ENCODE results near the gene PLCXD1. TPM values are rescaled to one million over a fixed set of nuclear protein-coding genes. Genes with fewer than 3 reads are reported as not detected.
A peak's percentile ranks its signal among the peaks of the same experiment; 100 is the strongest.

PLCXD1 gene
- total RNA-seq, 1 donor from 2014 or later = 18.1 TPM

DNA sequence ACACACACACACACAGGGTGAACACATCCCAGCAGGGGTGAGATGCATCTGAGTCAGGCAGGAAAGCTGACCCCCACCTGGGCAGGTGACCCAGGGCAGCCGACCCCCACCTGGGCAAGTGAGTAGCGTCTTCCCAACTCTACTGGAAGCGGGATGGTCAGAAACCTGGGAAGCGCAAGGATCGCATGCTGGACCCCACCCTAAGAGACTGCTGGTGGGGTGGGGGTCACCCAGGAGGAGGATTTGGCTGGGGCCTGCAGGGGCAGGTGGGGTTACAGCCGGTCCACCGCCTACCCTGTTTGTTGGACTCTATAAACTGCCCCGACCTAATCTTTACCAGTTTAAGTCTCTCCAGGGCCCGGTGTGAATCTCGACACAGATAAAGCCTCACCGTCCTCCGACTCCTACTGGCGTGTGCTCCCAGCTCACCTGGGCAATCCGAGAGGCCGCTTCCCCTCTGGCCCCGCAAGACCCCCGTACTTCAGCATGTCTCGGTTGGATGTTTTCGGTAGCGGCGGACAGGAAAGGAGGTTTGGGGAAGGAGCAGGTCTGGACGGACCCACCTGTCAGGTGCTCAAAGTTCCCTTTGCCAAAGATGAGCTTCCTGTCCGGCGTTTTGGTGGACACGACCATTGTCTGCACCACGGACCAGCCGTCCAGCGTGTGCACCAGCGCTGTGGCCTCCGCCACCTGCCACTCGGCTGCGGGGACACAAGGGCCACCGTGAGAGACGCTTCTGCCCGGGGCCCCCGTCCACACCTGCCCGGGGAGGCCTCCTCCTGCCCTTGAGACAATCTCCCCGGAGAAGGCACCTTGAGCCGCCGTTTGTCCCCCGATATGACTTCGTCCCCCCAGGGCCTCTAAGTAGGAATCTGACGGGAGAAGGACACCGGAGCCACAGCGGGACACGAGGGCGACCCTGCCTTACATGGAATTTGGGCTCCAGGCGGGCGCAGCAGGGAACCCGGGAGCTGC, 35.5 kb downstream of the PLCXD1 start:
- DNase-seq (ENCODE audit: low spot score) = no peak

DNA sequence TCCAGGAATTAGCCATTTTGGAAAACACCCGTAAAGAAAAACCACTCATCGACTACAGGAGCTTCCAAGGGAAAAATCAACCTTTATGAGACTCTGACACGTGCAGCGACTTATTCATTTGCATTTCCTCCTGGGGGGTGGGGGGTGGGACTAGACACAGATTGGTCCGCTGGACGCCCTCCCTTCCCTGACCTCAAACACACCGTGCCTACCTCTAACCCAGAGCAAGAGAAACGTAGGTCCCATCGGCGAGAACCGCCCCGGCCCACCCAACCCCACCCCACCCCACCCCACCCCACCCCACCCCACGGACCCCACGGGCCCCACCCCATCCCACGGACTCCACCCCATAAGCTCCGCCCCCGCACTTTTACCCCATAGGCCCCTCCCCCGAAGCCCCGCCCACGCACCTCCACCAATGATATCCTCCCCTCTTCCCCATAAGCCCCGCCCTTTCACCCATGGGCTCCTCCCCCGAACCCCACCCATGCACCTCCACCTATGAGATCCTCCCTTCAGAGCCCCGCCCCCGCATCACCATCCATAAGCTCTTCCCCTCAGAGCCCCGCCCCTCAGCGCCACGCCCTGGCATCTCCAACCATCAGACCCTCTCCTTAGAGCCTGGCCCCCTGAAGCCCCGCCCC, 36.4 kb downstream of the PLCXD1 start:
- DNase-seq (ENCODE audit: low spot score) = no peak

DNA sequence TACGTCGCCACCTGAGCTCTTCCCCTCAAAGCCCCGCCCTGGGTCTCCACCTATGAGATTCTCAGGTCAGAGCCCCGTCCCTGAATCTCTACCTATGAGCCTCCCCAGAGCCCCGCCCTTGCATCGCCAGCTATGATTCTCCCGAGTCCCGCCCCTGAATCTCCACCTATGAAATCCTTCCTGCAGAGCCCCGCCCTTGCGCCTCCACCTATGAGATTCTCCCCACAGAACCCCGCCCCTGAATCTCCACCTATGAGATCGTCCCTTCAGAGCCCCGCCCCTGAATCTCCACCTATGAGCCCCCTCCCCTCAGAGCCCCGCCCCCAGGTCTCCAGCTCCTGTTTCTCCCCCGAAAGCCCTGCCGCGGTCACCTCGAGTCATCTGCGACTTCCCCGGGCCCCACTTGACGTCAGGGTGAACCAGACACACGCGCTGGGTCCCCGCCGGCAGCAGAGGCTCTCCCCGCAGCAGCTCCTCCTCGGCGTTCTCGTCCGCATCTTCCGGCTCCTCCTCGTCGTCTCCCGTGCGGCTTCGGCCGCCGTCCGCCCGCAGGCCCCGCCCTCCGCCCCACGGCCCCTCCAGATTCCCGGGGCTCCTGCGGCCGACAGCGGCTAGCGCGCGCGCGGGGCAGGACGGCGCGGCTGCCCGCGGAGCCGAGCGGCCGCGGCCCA, 37.0 kb downstream of the PLCXD1 start:
- peak; percentile 97 for DNase-seq (ENCODE audit: low spot score)

DNA sequence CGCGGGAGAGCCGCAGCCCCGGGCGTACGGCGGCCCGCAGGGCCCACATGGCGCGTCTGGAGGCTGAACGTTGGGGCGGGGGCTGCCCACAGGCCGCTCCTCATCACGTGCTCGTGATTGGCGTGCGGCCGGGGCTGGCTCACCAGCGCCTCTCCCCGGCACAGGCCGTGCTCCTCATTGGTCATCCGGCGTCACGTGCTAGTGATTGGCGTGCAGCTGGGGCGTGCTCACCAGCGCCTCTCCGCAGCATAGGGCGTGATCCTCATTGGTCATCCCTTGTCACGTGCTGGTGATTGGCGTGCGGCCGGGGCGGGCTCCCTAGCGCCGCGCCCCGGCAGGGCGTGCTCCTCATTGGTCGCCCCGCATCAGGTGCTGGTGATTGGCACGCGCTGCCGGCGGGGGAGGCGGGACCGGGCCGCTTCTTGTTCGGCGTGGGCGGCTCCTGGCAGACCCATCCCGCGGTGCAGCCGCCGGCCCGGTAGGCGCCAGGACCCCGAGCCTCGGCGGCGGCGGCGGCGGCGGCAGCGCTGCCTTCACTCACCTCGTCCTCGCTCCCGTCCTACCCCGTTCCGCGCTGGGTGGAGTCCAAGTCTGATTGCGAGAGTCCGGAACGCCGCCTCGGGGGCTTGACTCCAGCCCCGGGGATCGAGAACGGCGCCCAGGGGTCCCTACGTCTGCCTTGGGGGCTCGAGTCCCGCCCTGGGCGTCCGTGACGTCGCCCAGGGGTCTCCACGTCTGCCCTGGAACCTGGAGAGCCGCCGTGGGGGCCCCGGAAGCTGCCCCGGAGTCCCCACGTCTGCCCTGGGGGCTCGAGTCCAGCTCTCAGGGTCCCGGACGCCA, 37.8 kb downstream of the PLCXD1 start, which contains the start of gene GTPBP6:
Gene GTPBP6 (minus strand): TSS at position 58 of the 840 bp plus-strand sequence. CDS start 9 bp downstream, at position 49.
- DNase-seq (ENCODE audit: low spot score) = peak; percentile 100

DNA sequence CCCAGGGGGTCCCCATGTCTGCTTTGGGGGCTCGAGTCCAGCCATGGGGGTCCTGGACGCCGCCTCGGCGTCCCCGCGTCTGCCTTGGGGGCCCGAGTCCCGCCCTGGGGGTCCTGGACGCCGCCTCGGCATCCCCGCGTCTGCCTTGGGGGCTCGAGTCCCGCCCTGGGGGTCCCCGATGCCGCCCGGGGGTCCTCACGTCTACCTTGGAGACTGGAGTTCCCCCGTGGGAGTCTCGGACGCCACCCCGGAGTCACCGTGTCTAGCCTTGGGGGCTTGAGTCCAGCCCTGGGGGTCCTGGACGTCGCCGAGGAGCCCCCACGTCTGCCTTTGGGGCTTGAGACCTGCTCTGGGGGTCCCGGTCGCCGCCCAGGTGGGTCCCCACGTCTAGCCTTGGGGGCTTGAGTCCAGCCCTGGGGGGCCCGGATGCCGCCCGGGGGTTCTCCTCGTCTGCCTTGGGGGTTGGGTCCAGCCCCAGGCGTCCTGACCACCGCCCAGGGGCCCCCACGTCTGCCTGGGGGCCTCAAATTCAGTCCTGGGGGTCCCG, 38.5 kb downstream of the PLCXD1 start:
- peak; percentile 88 for DNase-seq (ENCODE audit: low spot score)

DNA sequence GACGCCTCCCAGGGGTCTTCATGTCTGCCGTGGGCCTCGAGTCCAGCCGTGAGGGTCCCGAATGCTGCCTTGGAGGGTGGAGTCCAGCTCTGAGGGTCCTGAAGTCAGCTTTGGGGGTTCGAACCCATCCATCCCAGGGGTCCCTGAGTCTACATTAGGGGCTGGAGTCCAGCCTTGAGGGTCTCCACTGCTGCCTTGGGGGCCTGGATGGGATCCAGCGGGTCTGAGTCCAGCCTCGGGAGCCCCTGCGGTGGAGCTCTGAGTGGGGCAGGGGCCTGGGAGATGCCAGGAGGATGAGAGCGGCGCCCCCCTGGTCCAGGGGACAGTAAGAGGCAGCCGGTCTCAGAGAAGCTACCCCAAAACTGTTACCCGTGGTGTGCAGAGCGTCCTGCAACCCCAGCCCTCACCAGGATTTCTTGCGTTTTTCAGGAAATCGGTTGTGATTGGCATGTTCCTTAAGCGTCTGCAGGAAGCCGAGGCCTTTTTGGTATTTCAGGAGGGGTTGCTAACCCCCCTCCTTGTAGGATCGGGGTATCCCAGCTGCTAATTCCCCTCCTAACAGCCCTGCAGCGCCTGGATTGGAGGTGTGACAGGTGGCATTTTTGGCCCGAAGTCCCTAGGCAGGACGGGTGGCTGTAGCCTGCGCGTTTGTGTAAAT, 39.1 kb downstream of the PLCXD1 start:
- DNase-seq (ENCODE audit: low spot score) = peak; percentile 78

DNA sequence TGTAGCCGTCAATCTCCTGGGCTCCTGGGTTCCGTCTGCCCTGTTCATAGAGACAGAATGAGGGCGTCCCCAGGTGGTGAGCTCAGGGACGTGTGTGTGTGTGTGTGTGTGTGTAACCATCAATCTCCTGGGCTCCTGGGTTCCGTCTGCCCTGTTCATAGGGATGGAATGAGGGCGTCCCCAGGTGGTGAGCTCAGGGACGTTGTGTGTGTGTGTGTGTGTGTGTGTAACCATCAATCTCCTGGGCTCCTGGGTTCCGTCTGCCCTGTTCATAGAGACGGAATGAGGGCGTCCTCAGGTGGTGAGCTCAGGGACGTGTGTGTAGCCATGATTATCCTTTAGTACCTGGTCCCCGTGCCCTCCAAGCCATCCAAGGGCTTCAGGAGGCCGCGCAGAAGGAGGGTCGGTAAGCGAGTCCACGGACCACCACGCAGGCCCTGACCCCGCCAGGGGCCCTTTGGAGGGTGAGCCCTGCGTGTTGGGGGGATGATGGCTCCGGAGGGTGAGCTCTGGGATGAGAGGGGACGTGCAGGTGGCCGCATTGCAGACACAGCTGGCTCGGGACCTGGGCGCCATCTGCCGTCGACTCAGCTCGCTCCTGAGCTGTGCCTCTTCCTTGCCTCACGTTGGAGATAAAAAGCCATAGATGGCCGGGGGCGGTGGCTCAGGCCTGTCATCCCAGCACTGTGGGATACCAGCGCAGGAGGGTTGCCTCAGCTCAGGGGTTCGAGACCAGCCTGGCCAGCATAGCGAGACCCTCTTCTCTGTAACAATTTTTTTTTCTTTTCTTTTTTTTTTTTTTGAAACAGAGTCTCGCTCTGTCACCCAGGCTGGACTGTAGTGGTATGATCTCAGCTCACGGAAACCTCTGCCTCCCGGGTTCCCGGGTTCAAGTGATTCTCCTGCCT, 42.8 kb downstream of the PLCXD1 start:
- peak; percentile 43 for DNase-seq (ENCODE audit: low spot score)

DNA sequence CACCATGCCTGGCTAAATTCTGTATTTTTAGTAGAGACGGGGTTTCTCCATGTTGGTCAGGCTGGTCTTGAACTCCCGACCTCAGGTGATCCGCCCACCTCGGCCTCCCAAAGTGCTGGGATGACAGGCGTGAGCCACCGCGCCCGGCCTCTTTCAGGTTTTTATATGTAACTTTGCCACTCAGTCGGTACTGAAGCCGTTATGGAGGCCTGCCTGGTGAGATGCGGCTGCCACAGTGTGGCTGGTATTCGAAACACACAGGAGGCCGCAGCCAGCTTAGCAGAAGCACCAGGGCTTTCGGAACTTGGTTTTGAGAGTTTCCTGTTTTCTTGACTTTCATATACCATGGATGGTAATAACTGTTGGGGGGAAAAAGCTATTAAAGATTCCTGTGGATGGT, 43.5 kb downstream of the PLCXD1 start:
- peak; percentile 41 for DNase-seq (ENCODE audit: low spot score)

DNA sequence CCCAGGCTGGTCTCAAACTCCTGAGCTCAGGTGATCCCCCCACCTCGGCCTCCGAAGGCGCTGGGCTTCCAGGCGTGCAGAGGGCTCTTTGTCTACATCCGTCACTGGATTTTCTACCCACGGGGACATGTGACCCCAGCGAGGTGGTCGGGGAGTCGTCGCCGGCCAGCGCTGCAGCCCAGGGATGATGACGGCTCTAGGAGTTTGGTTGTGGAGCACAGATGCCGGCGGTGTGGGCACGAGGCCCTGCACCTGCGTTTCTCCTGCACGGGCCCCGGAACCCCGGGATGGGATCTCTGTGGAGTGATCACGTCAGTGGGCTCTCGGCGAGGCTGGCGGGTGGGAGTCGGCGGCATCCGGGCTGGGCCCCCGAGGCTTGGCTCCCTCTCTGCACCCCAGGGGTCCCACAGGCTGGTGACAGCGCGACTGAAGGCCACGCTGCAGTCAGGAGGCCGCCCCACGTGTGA, 46.5 kb downstream of the PLCXD1 start:
- DNase-seq (ENCODE audit: low spot score) = peak; percentile 85

DNA sequence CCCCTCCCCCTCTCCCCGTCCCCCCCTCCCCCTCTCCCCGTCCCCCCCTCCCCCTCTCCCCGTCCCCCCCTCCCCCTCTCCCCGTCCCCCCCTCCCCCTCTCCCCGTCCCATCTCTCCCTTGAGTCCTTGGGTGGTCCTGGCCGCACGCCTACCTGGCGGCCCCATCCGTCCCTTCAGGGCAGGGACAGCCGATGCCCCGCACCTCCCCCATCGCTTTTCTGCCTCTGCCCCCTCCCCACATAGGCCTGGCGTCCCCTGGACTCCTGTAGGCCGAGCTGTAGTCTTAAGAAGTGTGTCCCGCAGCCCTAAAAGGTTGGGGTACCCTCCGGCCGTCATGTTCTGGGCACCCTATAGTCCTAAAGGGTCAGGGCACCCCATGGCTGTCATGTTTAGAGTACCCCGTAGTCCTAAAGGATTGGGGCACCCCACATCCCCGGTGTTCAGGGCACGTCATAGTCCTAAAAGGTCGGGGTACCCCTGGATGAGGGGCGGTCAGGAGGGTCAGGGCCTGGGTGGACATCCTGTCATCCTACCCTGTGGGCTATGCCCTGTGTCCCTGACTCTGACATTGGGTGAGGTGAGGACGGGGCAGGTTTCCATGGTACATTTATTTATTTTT, 48.2 kb downstream of the PLCXD1 start:
- peak; percentile 41 for DNase-seq (ENCODE audit: low spot score)

DNA sequence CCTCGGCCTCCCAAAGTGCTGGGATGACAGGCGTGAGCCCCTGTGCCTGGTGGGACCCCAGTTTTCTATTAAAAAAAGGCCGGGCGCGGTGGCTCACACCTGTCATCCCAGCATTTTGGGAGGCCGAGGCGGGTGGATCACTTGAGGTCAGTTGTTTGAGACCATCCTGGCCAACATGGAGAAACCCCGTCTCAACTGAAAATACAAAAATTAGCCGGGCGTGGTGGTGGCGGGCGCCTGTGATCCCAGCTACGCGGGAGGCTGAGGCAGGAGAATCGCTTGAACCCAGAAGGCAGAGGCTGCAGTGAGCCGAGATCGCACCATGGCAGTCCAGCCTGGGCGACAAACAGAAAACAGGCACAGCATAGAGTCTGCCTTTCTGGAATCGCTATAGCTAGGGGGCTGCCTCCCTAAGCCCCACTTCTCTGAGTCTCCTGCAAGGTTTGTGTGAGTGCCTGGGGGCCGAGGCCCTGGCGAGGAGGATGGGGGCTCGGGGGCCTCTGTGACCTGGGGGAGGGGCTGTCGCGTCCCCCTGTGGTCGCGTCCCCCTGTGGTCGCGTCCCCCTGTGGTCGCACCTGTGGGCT, 49.1 kb downstream of the PLCXD1 start:
- DNase-seq (ENCODE audit: low spot score) = peak; percentile 62

DNA sequence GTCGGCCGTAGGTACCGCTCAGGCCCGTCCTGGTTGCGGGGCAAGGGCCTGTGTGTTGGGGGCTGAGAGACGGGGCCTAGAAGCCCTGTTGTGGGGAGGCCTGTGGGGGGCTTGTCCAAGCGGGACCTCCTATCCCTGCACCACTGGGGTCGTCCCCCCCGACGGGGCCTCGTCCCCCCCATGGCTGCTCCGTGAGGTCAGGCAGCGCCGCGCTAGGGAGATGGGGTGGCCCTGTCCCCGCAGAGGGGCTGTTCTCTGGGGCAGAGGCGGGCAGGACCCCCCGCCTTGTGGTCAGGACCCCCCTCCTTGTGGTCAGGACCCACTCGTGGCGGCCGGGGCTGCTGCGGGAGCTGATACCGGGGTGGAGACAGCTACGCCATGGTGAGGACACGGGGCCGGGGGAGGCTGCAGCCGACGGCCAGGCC, 49.6 kb downstream of the PLCXD1 start:
- no peak for DNase-seq (ENCODE audit: low spot score)

DNA sequence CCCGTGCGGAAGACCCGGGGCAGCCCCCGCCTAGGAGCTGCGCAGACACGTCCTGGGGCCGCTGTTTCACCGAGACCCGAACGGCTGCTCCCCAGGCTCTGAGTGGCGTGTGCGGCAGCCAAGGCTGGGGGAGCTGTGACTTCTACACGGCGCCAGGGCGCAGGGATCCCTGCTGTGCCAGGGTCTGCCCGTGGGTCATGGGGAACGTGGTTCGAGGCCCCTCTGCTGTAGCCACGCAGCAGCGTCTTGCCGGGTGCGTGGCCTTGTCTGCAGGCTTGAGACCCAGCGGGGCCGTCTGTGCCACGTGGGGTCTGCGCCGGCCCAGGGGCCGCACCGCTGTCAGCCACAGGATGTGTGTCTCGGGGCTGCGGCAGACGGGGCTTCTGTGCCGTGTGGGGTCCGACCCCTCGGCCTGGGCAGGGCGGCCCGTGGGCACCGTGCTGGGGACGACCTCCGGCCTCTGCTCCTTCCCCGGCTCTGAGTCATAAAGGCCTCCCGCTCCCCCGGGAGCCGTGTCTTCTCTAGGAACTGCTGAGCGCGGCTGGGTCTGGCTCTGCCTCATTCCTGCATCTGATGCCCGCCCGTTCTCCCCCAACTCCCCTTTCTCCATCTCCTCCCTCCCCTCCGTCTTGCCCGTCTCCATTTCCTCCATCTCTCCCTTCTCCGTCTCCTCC, 50.1 kb downstream of the PLCXD1 start:
- peak; percentile 67 for DNase-seq (ENCODE audit: low spot score)

DNA sequence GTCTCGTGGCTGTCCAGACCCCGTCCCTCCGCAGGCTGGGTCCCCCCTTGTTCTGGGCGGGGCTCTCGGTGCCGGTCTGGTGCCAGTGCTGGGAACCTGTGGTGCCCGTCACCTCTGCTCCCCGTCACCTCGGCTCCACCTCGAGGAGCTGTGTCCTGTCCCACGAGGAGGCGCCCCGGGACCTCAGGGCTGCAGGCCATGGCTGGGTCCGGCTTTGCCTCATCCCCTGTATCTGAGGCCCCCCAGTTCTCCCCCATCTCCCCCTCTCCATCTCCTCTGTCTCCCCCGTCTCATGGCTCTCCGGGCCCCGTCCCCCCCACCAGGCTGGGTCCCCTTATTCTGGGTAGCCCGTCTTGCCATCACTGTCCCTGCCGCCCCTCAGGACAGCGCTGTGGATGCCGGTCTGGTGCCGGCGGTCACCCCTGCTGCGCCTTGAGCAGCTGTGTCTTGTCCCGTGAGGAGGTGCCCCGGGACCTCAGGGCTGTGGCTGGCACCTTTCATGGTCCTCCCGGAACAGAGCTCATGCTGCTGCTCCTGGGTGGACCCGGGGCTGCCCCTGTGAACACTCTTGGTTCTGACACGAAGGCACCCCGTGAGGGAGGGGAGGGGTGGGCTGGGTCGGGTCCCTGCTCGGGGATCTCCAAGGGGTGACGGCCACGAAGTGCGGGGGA, 50.8 kb downstream of the PLCXD1 start:
- DNase-seq (ENCODE audit: low spot score) = no peak

DNA sequence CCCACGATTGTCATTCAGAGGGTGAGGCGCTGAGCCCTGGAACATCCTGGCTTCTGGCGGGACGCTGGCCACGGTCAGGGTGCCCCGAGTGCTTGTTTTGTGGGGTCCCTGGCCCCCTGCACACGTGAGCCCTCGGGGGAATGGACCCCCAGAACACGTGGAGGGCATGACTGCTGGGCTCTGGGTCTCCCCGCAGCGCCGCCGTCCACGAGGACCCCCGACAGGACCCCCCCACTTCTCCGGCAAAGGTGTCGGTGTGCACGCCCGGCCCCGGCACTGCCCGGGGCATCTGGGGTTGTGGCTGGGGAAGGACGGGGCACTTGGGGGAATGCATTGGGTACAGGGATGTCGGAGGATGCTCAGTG, 51.3 kb downstream of the PLCXD1 start:
- no peak for DNase-seq (ENCODE audit: low spot score)

DNA sequence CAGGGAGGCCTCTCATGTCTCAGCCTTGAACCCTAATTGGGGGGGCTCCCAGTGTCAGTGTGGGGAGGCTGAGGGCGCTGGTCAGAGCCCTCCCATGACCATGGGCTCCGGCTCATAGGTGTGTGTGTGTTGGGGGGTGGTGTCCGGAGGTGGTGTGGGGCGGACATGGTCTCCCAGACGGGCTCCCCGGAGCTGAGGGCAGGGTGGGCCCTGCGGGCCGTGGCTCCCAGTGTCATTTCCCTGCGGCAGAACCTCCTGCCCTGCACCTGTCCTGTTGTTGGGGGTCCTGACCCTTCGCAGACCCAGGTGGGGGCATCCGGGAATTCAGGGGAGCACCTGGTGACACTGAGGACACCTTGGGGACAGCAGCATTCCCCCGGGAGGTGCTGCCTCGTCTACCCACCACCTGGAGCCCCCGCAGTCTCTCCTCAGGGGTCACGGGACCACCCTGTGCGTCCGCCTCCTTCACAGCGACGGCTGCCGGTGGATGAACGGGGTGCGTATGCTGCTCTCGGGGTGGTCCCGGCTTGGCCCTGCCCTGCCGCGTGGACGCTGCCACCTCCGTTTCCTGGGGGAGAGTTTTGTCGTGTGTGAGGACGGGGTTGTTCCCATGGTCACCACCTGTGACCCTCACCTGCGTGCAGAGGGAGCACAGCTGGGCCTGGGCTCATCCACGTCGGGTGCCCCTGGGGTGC, 51.9 kb downstream of the PLCXD1 start:
- DNase-seq (ENCODE audit: low spot score) = no peak

Data from mesenteric fat pad (tissue), 1 donor.